ACC112 (cell line): ENCODE data around the gene AKAP13.

Source experiments
- H2AFZ ChIP-seq: fragments of 200-600 bp; sonication (generic); one replicate; pipeline ENCODE4 v1.6.0; 2017; ENCODE audit warnings: antibody characterized with exemption, low read length; ENCODE audit not compliant: unreplicated experiment
- H3K27ac ChIP-seq: fragments of 200-600 bp; sonication (generic); 2 replicates; pipeline ENCODE4 v1.5.1; 2014; ENCODE audit warnings: low read depth, mild to moderate bottlenecking, antibody characterized with exemption, low read length, moderate library complexity
- H3K27me3 ChIP-seq: fragments of 200-600 bp; sonication (generic); 2 replicates; pipeline ENCODE4 v1.6.1; 2014; ENCODE audit warnings: mild to moderate bottlenecking, antibody characterized with exemption, low read length, moderate library complexity, mixed read lengths; ENCODE audit not compliant: insufficient read depth
- H3K36me3 ChIP-seq: fragments of 200-600 bp; sonication (generic); 2 replicates; pipeline ENCODE4 v1.6.1; 2016; ENCODE audit warnings: mild to moderate bottlenecking, antibody characterized with exemption, low read length, moderate library complexity, mixed read lengths; ENCODE audit not compliant: insufficient read depth
- H3K4me1 ChIP-seq: fragments of 200-600 bp; sonication (generic); one replicate; pipeline ENCODE4 v1.6.1; 2016; ENCODE audit warnings: low read length, mixed read lengths; ENCODE audit not compliant: insufficient read depth, unreplicated experiment, control insufficient read depth
- H3K4me3 ChIP-seq: fragments of 200-600 bp; sonication (generic); 2 replicates; pipeline ENCODE4 v1.5.1; 2014; ENCODE audit warnings: mild to moderate bottlenecking, low read depth, low read length
- H3K79me2 ChIP-seq: fragments of 200-600 bp; sonication (generic); one replicate; pipeline ENCODE4 v1.6.0; 2016; ENCODE audit warnings: low read length; ENCODE audit not compliant: control insufficient read depth, unreplicated experiment, insufficient read depth

The AKAP13 gene

DNA sequence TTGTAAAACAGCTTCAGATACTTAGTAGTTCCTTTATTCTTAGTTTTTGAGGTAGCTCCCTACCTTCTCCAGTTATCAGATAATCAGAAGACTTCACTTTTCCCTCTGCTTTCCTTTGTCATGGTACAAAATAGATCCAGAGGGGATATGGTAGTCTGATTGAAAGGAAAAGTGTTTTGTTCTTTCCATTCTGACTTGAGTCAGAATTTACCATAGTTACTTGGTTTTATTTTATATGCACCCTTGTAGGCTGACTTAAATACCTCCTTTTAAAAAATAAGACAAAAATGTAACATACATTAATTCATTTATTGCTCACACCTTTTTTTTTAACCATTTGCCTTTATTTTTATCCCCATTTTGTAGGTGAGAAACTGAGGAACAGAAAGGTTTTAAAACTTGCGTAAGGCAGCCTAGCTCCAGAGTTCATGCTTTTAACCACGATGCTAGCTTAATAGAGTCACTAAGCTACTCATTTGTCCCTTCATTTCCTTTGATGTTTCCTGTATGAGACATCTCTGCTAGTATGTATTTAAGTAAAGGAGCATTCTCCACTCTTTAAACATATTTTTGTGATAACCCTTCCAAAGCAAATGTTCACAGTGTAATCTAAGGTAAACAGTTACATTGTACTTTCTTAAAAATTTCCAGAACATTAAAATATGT lies 226.9 kb downstream of the AKAP13 start:
- Histone ChIP-seq H3K4me1 (peaks cover 23% of the 10 kb centered on the region), H3K79me2 (no peaks in the 10 kb centered on the region), H3K4me3 (peak overlapping the region; percentile 57), H3K27me3 (no peaks in the 10 kb centered on the region), H3K36me3 (0 out of 2 replicates have a peak, but pooled peaks cover 8% of the 10 kb centered on the region), H3K27ac (peak overlapping the region; percentile 94), H2AFZ (no peak overlapping the region)

DNA sequence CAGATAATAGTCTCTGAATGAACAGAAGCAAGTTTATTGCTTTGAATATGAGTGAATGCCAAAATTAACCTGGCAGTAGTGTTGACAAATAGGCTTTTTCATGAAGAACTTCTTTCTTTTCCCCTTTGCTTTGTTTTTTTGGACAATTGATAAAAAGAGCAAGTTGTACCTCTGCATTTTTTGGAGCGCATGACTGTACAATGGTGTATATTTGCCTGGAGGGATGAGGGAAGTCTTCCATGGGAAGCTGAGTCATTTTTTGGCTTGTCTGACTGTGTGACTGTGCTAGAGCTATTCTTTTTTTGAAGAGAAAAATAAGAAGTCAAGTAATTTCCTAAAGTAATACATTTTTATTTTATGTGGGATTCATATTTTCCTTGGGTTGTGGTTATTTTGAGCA lies 227.4 kb downstream of the AKAP13 start:
- peak overlapping the region; percentile 57 for H3K4me3 ChIP-seq
- peaks cover 23% of the 10 kb centered on the region for H3K4me1 ChIP-seq

DNA sequence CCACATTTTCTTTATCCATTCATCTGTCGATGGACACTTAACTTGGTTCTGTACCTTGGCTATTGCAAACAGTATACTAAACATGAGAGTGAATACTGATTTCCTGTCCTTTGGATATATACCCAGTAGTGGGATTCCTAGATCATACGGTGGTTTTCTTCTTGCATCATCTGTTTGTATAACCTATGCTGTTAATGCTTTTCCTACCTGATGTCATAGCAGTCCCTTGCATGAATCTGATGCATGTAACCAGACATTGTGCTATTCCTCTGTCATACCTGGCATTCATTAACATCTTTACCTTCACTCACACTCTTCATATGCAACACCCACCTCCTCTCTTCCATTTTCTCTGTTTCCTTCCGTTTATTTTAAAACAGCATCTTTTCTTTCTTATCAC lies 229.1 kb downstream of the AKAP13 start:
- Histone ChIP-seq H3K79me2 (no peaks in the 10 kb centered on the region), H3K27ac (no peak overlapping the region), H3K36me3 (no peaks in the 10 kb centered on the region), H3K4me3 (no peak overlapping the region), H3K27me3 (no peaks in the 10 kb centered on the region), H3K4me1 (peaks cover 29% of the 10 kb centered on the region), H2AFZ (no peak overlapping the region)

More for the DNA sequence above, 227.4 kb downstream of the AKAP13 start:
- no peaks in the 10 kb centered on the region for H3K79me2 ChIP-seq
- no peak overlapping the region for H2AFZ ChIP-seq
- peak overlapping the region; percentile 94 for H3K27ac ChIP-seq
- H3K36me3 ChIP-seq = 0 out of 2 replicates have a peak, but pooled peaks cover 6% of the 10 kb centered on the region
- no peaks in the 10 kb centered on the region for H3K27me3 ChIP-seq

DNA sequence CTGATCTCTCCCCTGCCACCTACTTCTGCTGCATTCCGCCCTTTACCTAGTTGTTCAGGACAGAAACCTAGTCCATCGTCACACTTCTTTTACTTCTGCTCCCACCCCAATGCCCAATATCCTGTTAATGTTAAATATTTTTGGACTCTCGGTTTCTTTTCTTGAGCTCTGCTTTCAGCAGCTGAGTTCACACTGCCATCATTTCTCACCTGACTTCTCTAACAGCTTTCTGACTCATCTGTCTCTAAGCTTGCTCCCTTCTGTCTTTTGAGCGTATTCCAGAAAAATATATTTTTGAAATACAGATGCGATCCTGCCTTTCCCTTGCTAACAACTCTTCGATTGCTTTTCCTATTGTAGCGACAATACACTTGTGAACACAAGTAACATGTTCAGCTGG lies 231.0 kb downstream of the AKAP13 start:
- Histone ChIP-seq H3K4me1 (peaks cover 45% of the 10 kb centered on the region), H2AFZ (no peak overlapping the region), H3K27ac (no peak overlapping the region), H3K79me2 (no peaks in the 10 kb centered on the region), H3K36me3 (no peaks in the 10 kb centered on the region), H3K27me3 (no peaks in the 10 kb centered on the region), H3K4me3 (no peak overlapping the region)

DNA sequence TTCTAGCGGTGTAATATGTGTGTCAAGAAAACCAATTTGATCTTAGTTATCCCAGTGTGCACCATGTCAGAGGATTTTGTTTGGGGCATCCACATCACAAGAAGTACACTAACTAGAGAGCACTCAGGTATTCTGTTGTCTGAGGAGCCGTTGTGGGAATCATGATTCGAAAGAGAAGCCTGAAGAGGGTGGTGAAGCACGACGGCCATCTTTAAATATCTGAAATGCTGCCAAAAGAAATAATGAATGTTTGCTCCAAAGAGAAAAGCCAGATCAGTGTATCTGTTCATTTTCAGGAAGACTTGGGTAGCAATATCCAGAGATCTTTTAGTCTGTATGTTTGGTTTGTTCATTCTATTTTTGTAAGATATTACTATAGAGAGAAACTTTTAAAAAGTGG lies 233.7 kb downstream of the AKAP13 start:
- Histone ChIP-seq H3K79me2 (peaks cover 9% of the 10 kb centered on the region), H3K36me3 (no peaks in the 10 kb centered on the region), H3K4me3 (peak overlapping the region; percentile 37; the same call in 1 of the 2 replicates), H3K27ac (peak overlapping the region; percentile 43), H3K4me1 (peaks cover 47% of the 10 kb centered on the region), H2AFZ (peak overlapping the region; percentile 62), H3K27me3 (no peaks in the 10 kb centered on the region)

DNA sequence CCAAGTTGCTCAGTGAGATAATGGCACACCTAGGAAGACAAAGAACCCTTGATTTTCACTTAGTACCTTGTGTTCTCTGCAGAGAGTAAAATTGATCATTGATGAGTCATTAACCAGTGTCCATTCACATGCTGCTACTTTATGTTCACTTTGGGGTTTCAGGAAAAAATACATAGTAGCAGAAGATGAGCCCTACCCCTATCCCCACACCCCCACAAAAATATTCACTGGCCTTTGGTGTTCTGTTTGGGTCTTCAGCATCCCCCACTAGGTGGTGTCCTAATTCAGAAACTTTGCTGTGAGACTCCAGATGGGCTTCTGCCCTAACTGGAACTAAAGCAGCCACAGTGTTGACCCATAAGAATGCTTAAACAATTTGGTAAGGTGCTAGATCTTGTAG lies 235.5 kb downstream of the AKAP13 start:
- Histone ChIP-seq H3K79me2 (peaks cover 22% of the 10 kb centered on the region), H2AFZ (no peak overlapping the region), H3K4me1 (peaks cover 51% of the 10 kb centered on the region), H3K27ac (peak overlapping the region; percentile 96), H3K36me3 (no peaks in the 10 kb centered on the region), H3K27me3 (no peaks in the 10 kb centered on the region), H3K4me3 (no peak overlapping the region)

DNA sequence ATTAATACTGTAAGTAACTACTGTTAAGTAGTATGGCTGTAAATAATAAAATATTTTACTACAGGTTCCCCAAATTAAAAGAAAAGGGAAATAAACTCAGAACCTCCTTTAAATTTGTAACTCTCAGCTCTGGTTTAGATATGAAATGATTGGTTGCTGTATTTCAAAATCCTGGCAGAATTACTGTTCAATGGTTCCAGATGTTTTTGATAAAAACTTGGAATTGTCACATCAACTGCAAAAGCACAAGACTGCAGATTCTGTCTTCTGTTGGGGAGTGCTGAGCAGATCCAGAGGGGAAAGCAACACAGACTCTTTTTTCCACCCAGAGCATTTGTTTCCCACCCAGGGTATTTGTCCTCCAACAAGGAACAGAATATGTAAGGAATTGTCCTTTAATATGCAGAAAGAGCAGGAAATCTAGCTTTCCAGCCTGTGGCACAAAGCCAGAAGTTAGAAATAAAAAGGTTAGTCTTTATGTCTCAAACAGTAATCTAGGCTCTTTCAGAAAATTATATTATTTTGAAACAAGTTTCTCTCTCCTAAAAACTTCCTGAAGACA lies 236.2 kb downstream of the AKAP13 start:
- Histone ChIP-seq H3K36me3 (no peaks in the 10 kb centered on the region), H3K27ac (peak overlapping the region; percentile 96), H3K27me3 (no peaks in the 10 kb centered on the region), H2AFZ (no peak overlapping the region), H3K4me1 (peaks cover 57% of the 10 kb centered on the region), H3K79me2 (peaks cover 27% of the 10 kb centered on the region), H3K4me3 (no peak overlapping the region)

DNA sequence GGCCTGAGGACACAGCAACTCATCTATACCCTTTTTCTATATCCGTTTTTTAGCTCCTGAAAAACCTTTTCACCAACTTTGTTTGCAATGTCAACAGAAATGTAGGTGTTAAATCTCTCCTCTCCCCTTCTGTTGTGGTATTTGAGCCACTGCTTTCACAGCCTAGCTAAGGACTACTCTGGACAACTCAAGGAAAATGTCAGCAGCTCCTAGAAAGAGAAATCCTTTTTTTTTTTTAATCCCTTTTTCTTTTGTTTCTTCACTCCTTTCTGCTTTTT lies 237.8 kb downstream of the AKAP13 start:
- Histone ChIP-seq H3K27ac (peak overlapping the region; percentile 96), H3K27me3 (no peaks in the 10 kb centered on the region), H2AFZ (no peak overlapping the region), H3K4me3 (peak overlapping the region; percentile 77), H3K36me3 (no peaks in the 10 kb centered on the region), H3K4me1 (peaks cover 71% of the 10 kb centered on the region), H3K79me2 (peaks cover 42% of the 10 kb centered on the region)

DNA sequence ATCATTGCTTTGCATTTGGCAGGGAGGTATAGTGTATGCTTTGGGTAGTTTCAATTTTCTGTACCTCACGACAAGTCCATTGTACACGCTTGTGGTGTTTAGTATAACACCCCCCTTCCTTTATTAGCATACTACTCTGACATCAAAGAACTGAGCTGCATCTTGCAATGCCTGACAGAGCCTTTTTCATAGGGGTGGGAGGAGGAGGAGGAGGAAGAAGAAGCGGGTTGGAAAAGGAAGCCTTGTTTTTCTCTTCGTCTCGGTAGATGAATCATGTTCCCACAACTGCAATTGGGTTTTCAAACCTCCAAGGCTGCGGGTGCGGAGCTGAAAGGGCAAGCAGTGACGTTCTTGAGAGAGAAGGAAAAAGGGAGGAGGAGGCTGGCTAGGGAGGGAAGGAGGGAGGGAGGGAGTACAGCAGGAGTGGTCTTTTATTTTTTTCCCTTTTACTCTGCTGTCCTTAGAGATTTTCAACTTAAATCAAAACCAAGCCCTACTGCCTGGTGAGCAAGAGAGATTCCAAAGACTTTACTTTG lies 238.6 kb downstream of the AKAP13 start:
- Histone ChIP-seq H3K27ac (peak overlapping the region; percentile 96), H3K27me3 (no peaks in the 10 kb centered on the region), H3K4me1 (peaks cover 77% of the 10 kb centered on the region), H2AFZ (no peak overlapping the region), H3K4me3 (peak overlapping the region; percentile 77), H3K36me3 (no peaks in the 10 kb centered on the region), H3K79me2 (peaks cover 50% of the 10 kb centered on the region)

DNA sequence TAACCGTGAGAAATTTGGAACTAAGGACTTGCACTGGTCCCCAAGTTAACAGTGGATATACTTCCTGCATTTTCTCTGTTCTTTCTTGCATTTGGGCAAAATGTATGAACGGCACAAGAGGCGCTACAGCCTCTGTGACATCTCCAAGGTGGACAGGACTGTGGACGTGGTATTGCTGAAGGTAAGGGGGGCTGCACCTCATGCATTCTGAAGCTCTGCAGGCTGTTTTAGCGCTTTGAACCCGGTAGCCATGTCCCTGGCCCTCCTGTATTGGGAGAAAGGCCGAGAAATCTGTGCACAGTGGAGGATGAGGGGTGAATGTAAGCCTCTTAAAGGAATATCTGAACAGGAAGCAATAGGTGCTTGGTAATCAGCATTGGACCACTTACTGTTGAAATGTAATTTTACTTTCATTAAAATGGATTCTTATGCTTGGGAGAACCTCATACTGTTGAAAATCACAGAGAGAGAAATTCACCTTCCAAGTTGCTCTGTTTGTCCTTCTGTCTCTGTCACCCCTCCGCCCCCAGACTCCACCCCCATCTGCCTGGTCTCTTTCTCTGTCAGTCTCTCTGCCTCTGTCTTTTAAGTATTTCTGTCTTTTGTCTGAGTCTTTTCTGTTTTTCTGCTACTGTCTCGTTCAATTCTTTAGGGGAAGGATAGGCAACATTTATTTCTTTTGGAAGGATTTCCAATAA lies 239.7 kb downstream of the AKAP13 start:
- Histone ChIP-seq H3K36me3 (no peaks in the 10 kb centered on the region), H3K79me2 (peaks cover 61% of the 10 kb centered on the region), H3K27ac (peak overlapping the region; percentile 96), H2AFZ (no peak overlapping the region), H3K4me3 (peak overlapping the region; percentile 77), H3K27me3 (no peaks in the 10 kb centered on the region), H3K4me1 (peaks cover 71% of the 10 kb centered on the region)

DNA sequence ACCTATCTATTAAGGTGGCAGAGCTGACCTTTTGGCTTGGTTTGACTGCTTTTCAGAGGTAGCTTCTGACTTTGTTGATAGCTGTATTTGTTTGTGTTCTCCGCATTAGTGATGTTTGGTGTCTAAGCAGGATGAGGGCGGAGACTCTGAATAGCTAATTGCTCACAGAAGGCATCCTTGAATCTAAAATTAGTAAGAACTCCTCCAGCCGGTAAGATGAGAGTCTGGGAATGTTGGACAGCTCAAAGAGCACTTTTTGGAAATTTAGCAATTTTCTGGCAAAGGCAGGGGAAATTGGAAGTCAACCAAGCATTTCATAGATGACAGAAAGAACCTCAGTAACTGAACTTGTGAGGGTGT lies 240.3 kb downstream of the AKAP13 start:
- Histone ChIP-seq H3K4me3 (peak overlapping the region; percentile 77), H3K79me2 (peaks cover 66% of the 10 kb centered on the region), H3K4me1 (peaks cover 69% of the 10 kb centered on the region)

More for the DNA sequence above, 240.3 kb downstream of the AKAP13 start:
- Histone ChIP-seq H3K27me3 (no peaks in the 10 kb centered on the region), H2AFZ (no peak overlapping the region), H3K27ac (peak overlapping the region; percentile 96), H3K36me3 (no peaks in the 10 kb centered on the region)
